ENCODE measurements around the gene DOK5.

The DOK5 gene

DNA sequence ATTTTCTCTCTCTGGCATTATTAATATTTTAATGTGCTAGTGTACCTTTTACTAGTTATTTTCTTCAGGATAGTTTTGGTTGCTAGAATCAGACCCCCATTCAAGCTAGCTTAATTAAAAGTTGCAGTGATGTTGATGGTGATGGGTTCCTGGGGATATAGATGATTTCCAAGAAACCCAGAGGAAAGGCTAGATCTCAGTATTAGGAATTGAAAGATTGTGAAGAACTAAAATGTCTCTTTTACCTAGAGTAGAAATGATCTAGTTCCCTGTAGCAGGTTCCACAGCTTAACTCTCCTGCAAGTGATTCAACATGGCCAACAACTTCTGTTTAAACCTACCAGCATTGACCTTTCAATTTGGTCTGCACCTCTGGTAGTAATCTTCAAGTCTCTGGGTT lies 78.6 kb downstream of the DOK5 start:
- no peak for ATAC-seq (ENCODE audit: insufficient read depth, low read depth)
- no peak overlapping the region for H3K27ac ChIP-seq (ENCODE audit: low read length)
- H3K9ac ChIP-seq (ENCODE audit: low read depth, low read length) = no peak overlapping the region
- H3K4me3 ChIP-seq (ENCODE audit: low read depth in 1 of 2, low read length in 2 of 2) = no peak overlapping the region
- TF ChIP-seq EZH2 (IDR thresholded peaks at IDR 0.05; ENCODE audit: borderline replicate concordance, low read depth, low read length, severe bottlenecking) = no peak
- TF ChIP-seq, protein P1, sequence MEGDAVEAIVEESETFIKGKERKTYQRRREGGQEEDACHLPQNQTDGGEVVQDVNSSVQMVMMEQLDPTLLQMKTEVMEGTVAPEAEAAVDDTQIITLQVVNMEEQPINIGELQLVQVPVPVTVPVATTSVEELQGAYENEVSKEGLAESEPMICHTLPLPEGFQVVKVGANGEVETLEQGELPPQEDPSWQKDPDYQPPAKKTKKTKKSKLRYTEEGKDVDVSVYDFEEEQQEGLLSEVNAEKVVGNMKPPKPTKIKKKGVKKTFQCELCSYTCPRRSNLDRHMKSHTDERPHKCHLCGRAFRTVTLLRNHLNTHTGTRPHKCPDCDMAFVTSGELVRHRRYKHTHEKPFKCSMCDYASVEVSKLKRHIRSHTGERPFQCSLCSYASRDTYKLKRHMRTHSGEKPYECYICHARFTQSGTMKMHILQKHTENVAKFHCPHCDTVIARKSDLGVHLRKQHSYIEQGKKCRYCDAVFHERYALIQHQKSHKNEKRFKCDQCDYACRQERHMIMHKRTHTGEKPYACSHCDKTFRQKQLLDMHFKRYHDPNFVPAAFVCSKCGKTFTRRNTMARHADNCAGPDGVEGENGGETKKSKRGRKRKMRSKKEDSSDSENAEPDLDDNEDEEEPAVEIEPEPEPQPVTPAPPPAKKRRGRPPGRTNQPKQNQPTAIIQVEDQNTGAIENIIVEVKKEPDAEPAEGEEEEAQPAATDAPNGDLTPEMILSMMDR (IDR thresholded peaks at IDR 0.05; ENCODE audit: borderline replicate concordance, extremely low read depth, low read length, poor library complexity, severe bottlenecking) = no peak
- H3K4me2 ChIP-seq (ENCODE audit: insufficient read depth, low read length) = no peak overlapping the region
- DNase-seq = no peak
- H3K27me3 ChIP-seq (ENCODE audit: insufficient read depth, low read length, poor library complexity) = peaks cover 10% of the 10 kb centered on the region
- H3K79me2 ChIP-seq (ENCODE audit: insufficient read depth, low read length) = no peaks in the 10 kb centered on the region
- H2AFZ ChIP-seq (ENCODE audit: low read depth, low read length) = no peak overlapping the region
- no peaks in the 10 kb centered on the region for H4K20me1 ChIP-seq (ENCODE audit: insufficient read depth, low read length)
- H3K36me3 ChIP-seq (ENCODE audit: insufficient read depth, low read length) = no peaks in the 10 kb centered on the region
- no peaks in the 10 kb centered on the region for H3K9me3 ChIP-seq (ENCODE audit: insufficient read depth, low read length, severe bottlenecking)
- no peaks in the 10 kb centered on the region for H3K4me1 ChIP-seq (ENCODE audit: insufficient read depth, low read length)

DNA sequence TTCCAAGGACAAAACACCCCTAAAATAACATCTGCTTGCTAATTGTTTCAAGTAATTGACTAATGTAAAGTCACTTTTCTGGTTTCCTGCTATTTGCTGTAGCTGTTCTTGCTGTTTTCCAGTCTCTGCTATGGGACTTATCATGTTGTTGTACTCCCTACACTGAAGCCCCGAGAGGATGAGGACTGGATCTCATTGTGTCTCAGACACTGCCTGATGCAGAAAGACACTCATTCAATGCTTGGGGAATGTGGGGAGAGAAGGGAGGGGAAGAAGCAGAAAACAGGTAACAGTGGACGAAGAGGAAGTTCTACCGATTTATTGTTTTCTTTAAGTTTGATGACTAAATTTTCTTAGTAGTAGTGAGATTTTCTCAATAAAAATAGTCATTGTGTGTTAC lies 79.8 kb downstream of the DOK5 start:
- no peak for TF ChIP-seq EZH2 (IDR thresholded peaks at IDR 0.05; ENCODE audit: borderline replicate concordance, low read depth, low read length, severe bottlenecking)
- TF ChIP-seq, protein P1 (IDR thresholded peaks at IDR 0.05; ENCODE audit: borderline replicate concordance, extremely low read depth, low read length, poor library complexity, severe bottlenecking) = no peak
- no peaks in the 10 kb centered on the region for H3K79me2 ChIP-seq (ENCODE audit: insufficient read depth, low read length)
- H3K9ac ChIP-seq (ENCODE audit: low read depth, low read length) = no peak overlapping the region
- DNase-seq (no peak), ATAC-seq (ENCODE audit: insufficient read depth, low read depth) (no peak)
- H2AFZ ChIP-seq (ENCODE audit: low read depth, low read length) = no peak overlapping the region
- H3K27ac ChIP-seq (ENCODE audit: low read length) = no peak overlapping the region
- no peak overlapping the region for H3K4me3 ChIP-seq (ENCODE audit: low read depth in 1 of 2, low read length in 2 of 2)
- no peaks in the 10 kb centered on the region for H4K20me1 ChIP-seq (ENCODE audit: insufficient read depth, low read length)
- H3K4me2 ChIP-seq (ENCODE audit: insufficient read depth, low read length) = no peak overlapping the region
- H3K27me3 ChIP-seq (ENCODE audit: insufficient read depth, low read length, poor library complexity) = peaks cover 14% of the 10 kb centered on the region
- H3K36me3 ChIP-seq (ENCODE audit: insufficient read depth, low read length) = no peaks in the 10 kb centered on the region
- H3K9me3 ChIP-seq (ENCODE audit: insufficient read depth, low read length, severe bottlenecking) = no peaks in the 10 kb centered on the region
- no peaks in the 10 kb centered on the region for H3K4me1 ChIP-seq (ENCODE audit: insufficient read depth, low read length)

DNA sequence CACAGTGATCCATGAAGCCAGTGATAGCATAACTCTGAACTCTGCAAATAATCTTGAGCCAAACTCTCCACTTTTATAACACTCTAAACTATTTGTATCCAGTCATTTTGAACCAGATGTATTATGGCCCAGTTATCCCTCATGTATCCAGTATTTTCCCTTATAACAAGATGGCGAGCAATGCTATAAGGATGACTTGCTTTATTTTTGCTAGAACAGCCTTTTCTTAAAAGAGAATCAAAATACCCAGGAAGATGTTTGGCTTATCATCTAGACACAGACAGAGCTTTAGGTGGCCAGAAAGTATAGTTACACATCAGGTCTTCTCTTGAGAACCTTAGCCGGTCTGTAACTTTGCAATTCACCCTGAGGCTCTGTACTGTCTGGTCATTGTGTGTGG lies 81.0 kb downstream of the DOK5 start:
- H3K36me3 ChIP-seq (ENCODE audit: insufficient read depth, low read length) = no peaks in the 10 kb centered on the region
- H3K4me3 ChIP-seq (ENCODE audit: low read depth in 1 of 2, low read length in 2 of 2) = no peak overlapping the region
- no peak overlapping the region for H3K4me2 ChIP-seq (ENCODE audit: insufficient read depth, low read length)
- no peak overlapping the region for H3K9ac ChIP-seq (ENCODE audit: low read depth, low read length)
- TF ChIP-seq, protein P1 (IDR thresholded peaks at IDR 0.05; ENCODE audit: borderline replicate concordance, extremely low read depth, low read length, poor library complexity, severe bottlenecking) = no peak
- no peaks in the 10 kb centered on the region for H3K4me1 ChIP-seq (ENCODE audit: insufficient read depth, low read length)
- ATAC-seq (ENCODE audit: insufficient read depth, low read depth) (no peak), DNase-seq (no peak)
- no peak overlapping the region for H3K27ac ChIP-seq (ENCODE audit: low read length)
- no peaks in the 10 kb centered on the region for H4K20me1 ChIP-seq (ENCODE audit: insufficient read depth, low read length)
- no peaks in the 10 kb centered on the region for H3K9me3 ChIP-seq (ENCODE audit: insufficient read depth, low read length, severe bottlenecking)
- no peak overlapping the region for H2AFZ ChIP-seq (ENCODE audit: low read depth, low read length)
- H3K27me3 ChIP-seq (ENCODE audit: insufficient read depth, low read length, poor library complexity) = peaks cover 14% of the 10 kb centered on the region
- no peaks in the 10 kb centered on the region for H3K79me2 ChIP-seq (ENCODE audit: insufficient read depth, low read length)
